ENCODE results near the gene RNF31. TPM values are rescaled to one million over a fixed set of nuclear protein-coding genes. Genes with fewer than 3 reads are reported as not detected.
"Not testable (repeated sequence)": the region's sequence is repeated elsewhere in the genome, so short reads cannot be mapped to it uniquely, and the experiment has no call there.

RNF31 gene
- polyA plus RNA-seq, 1 experiment: 12.4 TPM

DNA sequence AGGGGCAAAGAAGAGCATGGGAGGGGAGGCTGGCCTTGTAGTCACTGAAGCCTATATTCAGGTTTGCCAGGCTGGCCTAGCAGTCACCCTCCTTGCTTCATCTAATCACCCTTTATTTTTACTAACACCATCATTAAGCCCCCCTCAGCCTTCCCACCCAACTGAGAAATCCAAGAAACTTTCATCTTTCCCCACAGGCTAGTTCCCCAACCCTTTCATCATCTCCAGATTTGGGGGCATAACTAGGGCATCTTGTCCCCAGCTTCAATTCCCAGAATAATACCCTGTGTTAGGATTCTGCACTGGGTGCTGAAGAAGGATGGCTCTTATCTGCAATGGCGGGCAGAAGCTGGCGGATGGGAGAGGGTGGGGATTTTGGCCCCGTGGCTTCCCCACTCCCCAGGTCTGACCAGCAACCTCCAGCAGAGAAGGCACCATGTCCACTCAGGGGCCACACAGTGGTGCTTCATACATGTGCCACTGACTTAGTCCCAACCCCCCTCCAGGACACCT lies 46.3 kb upstream of the RNF31 start:
- CTCF ChIA-PET: interaction anchor here (1.2 to 13.0 kb wide), 3 partner anchors 6 to 43 kb away, joined by 4 to 136 read pairs (median 6); no protein-coding TSS in a partner anchor
- TF ChIP-seq, protein P1, sequence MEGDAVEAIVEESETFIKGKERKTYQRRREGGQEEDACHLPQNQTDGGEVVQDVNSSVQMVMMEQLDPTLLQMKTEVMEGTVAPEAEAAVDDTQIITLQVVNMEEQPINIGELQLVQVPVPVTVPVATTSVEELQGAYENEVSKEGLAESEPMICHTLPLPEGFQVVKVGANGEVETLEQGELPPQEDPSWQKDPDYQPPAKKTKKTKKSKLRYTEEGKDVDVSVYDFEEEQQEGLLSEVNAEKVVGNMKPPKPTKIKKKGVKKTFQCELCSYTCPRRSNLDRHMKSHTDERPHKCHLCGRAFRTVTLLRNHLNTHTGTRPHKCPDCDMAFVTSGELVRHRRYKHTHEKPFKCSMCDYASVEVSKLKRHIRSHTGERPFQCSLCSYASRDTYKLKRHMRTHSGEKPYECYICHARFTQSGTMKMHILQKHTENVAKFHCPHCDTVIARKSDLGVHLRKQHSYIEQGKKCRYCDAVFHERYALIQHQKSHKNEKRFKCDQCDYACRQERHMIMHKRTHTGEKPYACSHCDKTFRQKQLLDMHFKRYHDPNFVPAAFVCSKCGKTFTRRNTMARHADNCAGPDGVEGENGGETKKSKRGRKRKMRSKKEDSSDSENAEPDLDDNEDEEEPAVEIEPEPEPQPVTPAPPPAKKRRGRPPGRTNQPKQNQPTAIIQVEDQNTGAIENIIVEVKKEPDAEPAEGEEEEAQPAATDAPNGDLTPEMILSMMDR (IDR thresholded peaks at IDR 0.05; ENCODE audit: insufficient read depth, low read depth, low read length): no peak
- POLR2A ChIA-PET: no interaction called here

DNA sequence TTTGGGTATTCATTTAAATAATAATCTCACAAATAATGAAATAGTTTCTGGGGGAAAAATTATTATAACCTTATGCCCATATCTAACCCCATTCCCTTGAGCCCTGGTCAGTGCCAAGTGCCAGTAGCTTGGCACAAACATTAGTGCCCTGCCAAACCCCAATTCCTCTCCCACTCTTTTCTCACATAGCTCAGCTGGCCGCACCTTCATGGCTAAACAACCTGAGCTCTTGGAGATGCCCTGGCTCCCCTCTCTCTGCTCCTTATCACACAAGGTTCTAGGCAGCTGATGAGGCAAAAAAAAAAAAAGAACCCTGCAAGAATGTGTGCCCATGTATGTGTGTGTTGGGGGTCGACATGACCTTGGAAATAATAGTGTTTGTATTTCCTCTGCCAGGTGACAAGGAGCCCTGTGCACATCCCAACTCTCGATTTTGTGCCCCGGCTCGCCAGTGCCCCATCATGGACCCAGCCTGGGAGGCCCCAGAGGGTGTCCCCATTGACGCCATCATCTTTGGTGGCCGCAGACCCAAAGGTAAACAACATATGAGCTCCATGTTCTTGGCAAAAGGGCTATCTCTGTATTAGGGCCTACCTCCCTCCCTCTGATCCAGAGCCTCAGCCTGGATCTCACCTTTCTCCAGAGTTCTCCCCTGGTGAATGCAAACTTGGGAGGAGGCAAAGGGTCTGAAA lies 44.8 kb upstream of the RNF31 start:
- DNase-seq (ENCODE audit: low read depth): no peak
- CTCF ChIA-PET: interaction anchor here (1.0 to 8.8 kb wide), 4 partner anchors 7 to 140 kb away, joined by 3 to 136 read pairs (median 5); partner anchors contain the start of genes PCK2 and TINF2

More for the DNA sequence above, 46.3 kb upstream of the RNF31 start:
- H3K4me3 ChIP-seq (ENCODE audit: low read depth, low read length): no peak overlapping the region
- DNase-seq (ENCODE audit: low read depth): no peak
- peaks cover 42% of the 10 kb centered on the region for H3K36me3 ChIP-seq (ENCODE audit: control insufficient read depth, insufficient read depth, low read length)
- H3K27me3 ChIP-seq (ENCODE audit: control insufficient read depth, insufficient read depth, low read length): no peaks in the 10 kb centered on the region

GRCh38 chr14:24103451-24103850 lies 43.8 kb upstream of the RNF31 start:
- POLR2A ChIA-PET: no interaction called here
- CTCF ChIA-PET: interaction anchor here (1.1 to 8.8 kb wide), 3 partner anchors 8 to 139 kb away, joined by 3 to 136 read pairs (median 7); partner anchors contain the start of genes PCK2 and TINF2
- DNase-seq (ENCODE audit: low read depth): no peak

More for the DNA sequence above, 44.8 kb upstream of the RNF31 start:
- TF ChIP-seq, protein P1 (IDR thresholded peaks at IDR 0.05; ENCODE audit: insufficient read depth, low read depth, low read length): no peak
- H3K4me3 ChIP-seq (ENCODE audit: low read depth, low read length): no peak overlapping the region
- POLR2A ChIA-PET: no interaction called here
- H3K36me3 ChIP-seq (ENCODE audit: control insufficient read depth, insufficient read depth, low read length): peaks cover 37% of the 10 kb centered on the region
- H3K27me3 ChIP-seq (ENCODE audit: control insufficient read depth, insufficient read depth, low read length): no peaks in the 10 kb centered on the region

GRCh38 chr14:24105609-24106239 lies 41.6 kb upstream of the RNF31 start:
- not testable (repeated sequence) for DNase-seq (ENCODE audit: low read depth); H3K27me3 ChIP-seq (ENCODE audit: control insufficient read depth, insufficient read depth, low read length); H3K4me3 ChIP-seq (ENCODE audit: low read depth, low read length)
- ChIA-PET POLR2A (interaction anchor here (1.0 kb wide), 1 partner anchor 9 kb away, joined by 3 read pairs; the partner anchor contains the start of genes DCAF11 and NRL), CTCF (interaction anchor here (1.1 to 8.8 kb wide), 5 partner anchors 10 to 55 kb away, joined by 3 to 136 read pairs (median 4); partner anchors contain the start of gene PCK2)
- peaks cover 17% of the 10 kb centered on the region for H3K36me3 ChIP-seq (ENCODE audit: control insufficient read depth, insufficient read depth, low read length)

More at GRCh38 chr14:24103451-24103850, 43.8 kb upstream of the RNF31 start:
- TF ChIP-seq, protein P1 (IDR thresholded peaks at IDR 0.05; ENCODE audit: insufficient read depth, low read depth, low read length): no peak
- H3K36me3 ChIP-seq (ENCODE audit: control insufficient read depth, insufficient read depth, low read length): peaks cover 31% of the 10 kb centered on the region
- no peaks in the 10 kb centered on the region for H3K27me3 ChIP-seq (ENCODE audit: control insufficient read depth, insufficient read depth, low read length)
- no peak overlapping the region for H3K4me3 ChIP-seq (ENCODE audit: low read depth, low read length)

- peaks cover 12% of the 10 kb centered on the region for H3K36me3 ChIP-seq (ENCODE audit: control insufficient read depth, insufficient read depth, low read length)
- ChIA-PET POLR2A (interaction anchor here (0.6 kb wide), 1 partner anchor 49 kb away, joined by 3 read pairs; no protein-coding TSS in a partner anchor), CTCF (interaction anchor here (1.1 to 8.8 kb wide), 5 partner anchors 12 to 71 kb away, joined by 3 to 136 read pairs (median 4); partner anchors contain the start of gene PCK2)
- TF ChIP-seq, protein P1 (IDR thresholded peaks at IDR 0.05; ENCODE audit: insufficient read depth, low read depth, low read length): no peak
- no peak overlapping the region for H3K4me3 ChIP-seq (ENCODE audit: low read depth, low read length)
- DNase-seq (ENCODE audit: low read depth): no peak
- H3K27me3 ChIP-seq (ENCODE audit: control insufficient read depth, insufficient read depth, low read length): no peaks in the 10 kb centered on the region
These were observed 40.5 kb upstream of the RNF31 start for GRCh38 chr14:24106672-24107271.

Data from BJ (cell line).